Fibroblast of the aortic adventitia (primary cell): Measurements from ENCODE around the gene RNF4. TPM values are rescaled to one million over a fixed set of nuclear protein-coding genes. Genes with fewer than 3 reads are reported as not detected.
"Not testable (repeated sequence)": the region's sequence is repeated elsewhere in the genome, so short reads cannot be mapped to it uniquely, and the experiment has no call there.

Source experiments
- DNase-seq: peaks from one replicate; pipeline ENCODE4 v3.0.0-alpha.2; 2010; ENCODE audit warnings: low read depth
- H3K4me3 ChIP-seq: 2 replicates; pipeline ENCODE4 v1.5.1; 2011; ENCODE audit warnings: low read depth, mild to moderate bottlenecking, control low read depth, low read length, moderate library complexity
- CTCF ChIP-seq: IDR thresholded peaks from 2 replicates; pipeline ENCODE4 v1.5.1; 2011; ENCODE audit warnings: mild to moderate bottlenecking, low read length, control low read depth, inconsistent platforms; ENCODE audit not compliant: insufficient read depth
- total RNA-seq: library from RNA; depleted of rRNA; stranded (reverse); fragments of >200 nt; gene quantifications from 2 replicates; pipeline ENCODE4 v1.2.3, GENCODE V29; 2012; ENCODE audit warnings: low replicate concordance

RNF4 gene
- total RNA-seq, 1 donor: 75.6 TPM

DNA sequence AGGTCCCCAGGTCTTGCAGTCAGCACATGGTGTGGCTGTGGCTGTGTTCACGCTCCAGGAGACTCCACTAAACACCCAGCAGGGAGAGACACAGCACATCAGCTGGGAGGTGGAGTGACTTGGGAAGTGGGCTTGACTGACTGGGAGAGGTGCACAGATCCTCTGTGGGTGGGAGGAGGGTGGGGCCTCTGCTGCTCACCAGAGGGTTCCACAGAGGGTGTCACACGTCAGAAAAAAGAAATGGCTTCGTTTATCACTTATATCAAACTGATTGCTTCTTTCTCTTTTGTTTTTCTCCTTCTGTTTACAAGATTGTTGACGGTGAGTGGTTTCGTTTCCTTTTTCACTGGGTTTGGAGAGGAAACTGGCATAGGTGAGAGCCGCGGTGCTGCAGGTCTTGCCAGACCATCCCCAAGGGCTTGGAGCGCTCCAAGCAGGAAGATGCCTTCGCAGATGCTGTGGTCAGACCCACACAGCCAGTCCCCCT is 42.8 kb downstream of the RNF4 start:
- no peak for TF ChIP-seq CTCF
- H3K4me3 ChIP-seq: no peak overlapping the region
- no peak for DNase-seq

- no peak overlapping the region for H3K4me3 ChIP-seq
- TF ChIP-seq CTCF: no peak
- no peak for DNase-seq
Observed at GRCh38 chr4:2512396-2513135, 43.7 kb downstream of the RNF4 start.

- H3K4me3 ChIP-seq, DNase-seq: not testable (repeated sequence)
Observed at GRCh38 chr4:2514193-2514592, 45.3 kb downstream of the RNF4 start.

DNA sequence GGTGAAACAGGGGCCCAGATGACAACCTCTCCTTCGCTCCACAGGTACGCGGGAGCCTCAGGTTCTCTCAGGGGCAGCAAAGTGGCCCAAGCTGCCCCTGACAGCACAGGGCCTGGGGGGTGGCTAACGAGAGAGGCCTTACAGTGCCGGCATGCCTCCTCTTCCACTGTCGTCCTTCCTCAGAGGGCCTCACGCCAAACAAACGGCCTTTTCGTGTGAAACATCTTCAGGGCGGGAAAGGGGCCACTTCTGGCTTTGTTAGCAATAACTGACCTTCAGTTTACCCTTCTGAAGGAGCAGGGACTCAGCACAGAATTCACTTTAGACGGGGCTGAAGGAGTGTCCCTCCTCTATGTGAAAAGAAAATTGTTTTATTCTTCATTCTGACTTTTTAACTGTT is 46.0 kb downstream of the RNF4 start:
- not testable (repeated sequence) for H3K4me3 ChIP-seq, DNase-seq

DNA sequence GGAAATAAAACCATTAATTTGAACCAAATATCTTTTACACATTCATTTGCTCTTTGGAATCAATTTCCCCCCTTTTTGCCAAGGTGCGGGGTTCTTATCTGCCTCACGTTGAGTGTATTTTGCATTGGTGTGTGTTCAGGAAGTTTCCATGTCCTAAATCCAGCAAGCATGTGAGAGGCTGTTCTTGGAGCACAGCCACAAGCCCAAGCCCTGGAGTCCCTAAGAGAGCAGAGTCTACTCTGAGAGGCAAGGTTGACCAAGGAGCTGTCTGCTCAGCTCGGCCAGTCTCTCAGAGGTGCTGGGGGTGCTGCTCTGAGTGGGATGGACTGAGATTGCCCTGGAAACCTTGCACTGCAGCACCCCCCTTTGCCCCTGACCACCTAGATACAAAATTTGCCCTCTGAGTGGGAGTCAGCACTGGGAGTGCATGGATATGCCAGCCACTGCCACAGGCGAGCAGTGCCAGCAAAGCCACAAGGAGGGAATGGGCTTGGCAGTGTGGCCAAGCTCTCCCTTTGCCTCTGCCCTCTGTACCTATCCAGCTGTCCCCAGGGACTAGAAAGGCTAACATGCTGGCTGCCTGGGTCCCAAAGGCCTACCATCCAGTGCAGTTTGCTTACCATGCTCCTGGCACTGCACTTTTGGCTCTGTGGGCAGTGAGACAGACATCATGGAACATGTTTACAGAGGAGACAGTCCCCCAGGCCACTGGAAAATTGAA is 47.1 kb downstream of the RNF4 start:
- TF ChIP-seq CTCF: no peak
- DNase-seq: no peak
- H3K4me3 ChIP-seq: no peak overlapping the region

- no peak for TF ChIP-seq CTCF
- no peak overlapping the region for H3K4me3 ChIP-seq
- no peak for DNase-seq
Observed at GRCh38 chr4:2516635-2517034, 47.7 kb downstream of the RNF4 start.

DNA sequence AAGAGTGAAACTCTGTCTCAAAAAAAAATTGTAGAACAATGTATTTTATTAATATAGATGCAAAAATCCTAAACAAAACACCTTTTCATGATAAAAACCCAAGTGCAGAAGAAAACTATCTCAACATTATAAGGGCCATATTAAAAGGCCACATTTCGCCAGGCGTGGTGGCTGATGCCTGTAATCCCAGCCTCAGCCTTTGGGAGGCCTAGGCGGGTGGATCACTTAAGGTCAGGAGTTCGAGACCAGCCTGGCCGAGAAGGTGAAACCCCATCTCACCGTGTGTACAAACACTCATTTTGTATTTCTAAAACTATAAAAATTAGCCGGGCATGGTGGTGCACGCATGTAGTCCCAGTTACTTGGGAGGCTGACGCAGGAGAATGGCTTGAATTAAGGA is 57.7 kb downstream of the RNF4 start:
- H3K4me3 ChIP-seq: no peak overlapping the region
- TF ChIP-seq CTCF: no peak
- DNase-seq: no peak
